Measurements from ENCODE around the gene DVL2.
A peak's percentile ranks its signal among the peaks of the same experiment; 100 is the strongest.

Gene DVL2

DNA sequence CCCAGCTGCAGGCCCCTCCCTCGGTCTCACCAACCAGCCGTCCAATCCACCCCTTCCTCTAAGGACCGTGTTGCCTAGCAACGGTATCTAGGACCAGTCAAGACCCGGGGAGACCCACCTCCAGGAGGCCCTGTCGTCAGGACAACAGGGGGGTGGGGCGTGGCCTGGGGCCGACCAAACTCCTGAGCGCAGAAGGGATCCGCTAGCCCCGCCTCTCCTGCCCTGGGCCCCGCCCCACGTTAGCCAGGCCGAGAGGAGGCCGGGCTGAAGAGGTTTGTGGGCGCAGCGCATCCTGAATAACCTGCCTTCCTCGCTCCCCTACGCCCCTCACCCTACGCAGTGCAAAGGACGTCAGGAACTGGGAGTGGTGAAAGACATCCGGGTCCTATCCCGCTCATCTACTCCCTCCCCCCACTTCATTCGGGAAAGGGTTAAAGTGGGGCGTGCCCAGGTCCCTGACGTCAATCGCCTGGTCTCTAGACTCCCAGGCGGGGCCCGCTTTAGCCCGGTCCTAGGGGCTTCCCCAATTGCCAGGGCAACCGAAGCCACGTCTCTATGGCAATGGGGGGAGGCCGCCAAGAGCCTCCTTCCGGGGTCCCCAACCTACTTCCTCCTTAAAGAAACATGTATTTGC lies 29.4 kb downstream of the DVL2 start (continued):
- TF ChIP-seq, protein P1, sequence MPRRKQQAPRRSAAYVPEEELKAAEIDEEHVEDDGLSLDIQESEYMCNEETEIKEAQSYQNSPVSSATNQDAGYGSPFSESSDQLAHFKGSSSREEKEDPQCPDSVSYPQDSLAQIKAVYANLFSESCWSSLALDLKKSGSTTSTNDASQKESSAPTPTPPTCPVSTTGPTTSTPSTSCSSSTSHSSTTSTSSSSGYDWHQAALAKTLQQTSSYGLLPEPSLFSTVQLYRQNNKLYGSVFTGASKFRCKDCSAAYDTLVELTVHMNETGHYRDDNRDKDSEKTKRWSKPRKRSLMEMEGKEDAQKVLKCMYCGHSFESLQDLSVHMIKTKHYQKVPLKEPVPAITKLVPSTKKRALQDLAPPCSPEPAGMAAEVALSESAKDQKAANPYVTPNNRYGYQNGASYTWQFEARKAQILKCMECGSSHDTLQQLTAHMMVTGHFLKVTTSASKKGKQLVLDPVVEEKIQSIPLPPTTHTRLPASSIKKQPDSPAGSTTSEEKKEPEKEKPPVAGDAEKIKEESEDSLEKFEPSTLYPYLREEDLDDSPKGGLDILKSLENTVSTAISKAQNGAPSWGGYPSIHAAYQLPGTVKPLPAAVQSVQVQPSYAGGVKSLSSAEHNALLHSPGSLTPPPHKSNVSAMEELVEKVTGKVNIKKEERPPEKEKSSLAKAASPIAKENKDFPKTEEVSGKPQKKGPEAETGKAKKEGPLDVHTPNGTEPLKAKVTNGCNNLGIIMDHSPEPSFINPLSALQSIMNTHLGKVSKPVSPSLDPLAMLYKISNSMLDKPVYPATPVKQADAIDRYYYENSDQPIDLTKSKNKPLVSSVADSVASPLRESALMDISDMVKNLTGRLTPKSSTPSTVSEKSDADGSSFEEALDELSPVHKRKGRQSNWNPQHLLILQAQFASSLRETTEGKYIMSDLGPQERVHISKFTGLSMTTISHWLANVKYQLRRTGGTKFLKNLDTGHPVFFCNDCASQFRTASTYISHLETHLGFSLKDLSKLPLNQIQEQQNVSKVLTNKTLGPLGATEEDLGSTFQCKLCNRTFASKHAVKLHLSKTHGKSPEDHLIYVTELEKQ (tag by site-specific recombination; IDR thresholded peaks at IDR 0.05; ENCODE audit: borderline replicate concordance): no peak
- TF ChIP-seq ZNF48 (tag by site-specific recombination; IDR thresholded peaks at IDR 0.05): no peak
- no peak for TF ChIP-seq ZNF843 (tag by site-specific recombination; IDR thresholded peaks at IDR 0.05)
- peak; percentile 28; the same call in 1 of the 2 replicates for TF ChIP-seq ZNF341 (tag by site-specific recombination; IDR thresholded peaks at IDR 0.05; ENCODE audit: low read depth)
- TF ChIP-seq ZEB2 (tag by site-specific recombination; IDR thresholded peaks at IDR 0.05): peak; percentile 48; the same call in 1 of the 2 replicates
- TF ChIP-seq ZNF768 (tag by site-specific recombination; IDR thresholded peaks at IDR 0.05): no peak
- no peak for TF ChIP-seq ZNF449 (tag by site-specific recombination; IDR thresholded peaks at IDR 0.05)
- no peak for TF ChIP-seq ZNF518A (tag by site-specific recombination; conservative IDR thresholded peaks at IDR 0.05; ENCODE audit: low read depth)
- TF ChIP-seq KLF1 (tag by site-specific recombination; IDR thresholded peaks at IDR 0.05): peak; percentile 74
- TF ChIP-seq WT1 (tag by site-specific recombination; IDR thresholded peaks at IDR 0.05): no peak; the same call in 1 of the 2 replicates
- no peak for TF ChIP-seq GLI4 (tag by site-specific recombination; IDR thresholded peaks at IDR 0.05)
- no peak for TF ChIP-seq PBX3 (CRISPR knock-in tag; IDR thresholded peaks at IDR 0.05)
- TF ChIP-seq SCRT1 (tag by site-specific recombination; IDR thresholded peaks at IDR 0.05; ENCODE audit: borderline replicate concordance): no peak
- no peak for TF ChIP-seq ZNF423 (tag by site-specific recombination; IDR thresholded peaks at IDR 0.05)
- TF ChIP-seq, protein P2, sequence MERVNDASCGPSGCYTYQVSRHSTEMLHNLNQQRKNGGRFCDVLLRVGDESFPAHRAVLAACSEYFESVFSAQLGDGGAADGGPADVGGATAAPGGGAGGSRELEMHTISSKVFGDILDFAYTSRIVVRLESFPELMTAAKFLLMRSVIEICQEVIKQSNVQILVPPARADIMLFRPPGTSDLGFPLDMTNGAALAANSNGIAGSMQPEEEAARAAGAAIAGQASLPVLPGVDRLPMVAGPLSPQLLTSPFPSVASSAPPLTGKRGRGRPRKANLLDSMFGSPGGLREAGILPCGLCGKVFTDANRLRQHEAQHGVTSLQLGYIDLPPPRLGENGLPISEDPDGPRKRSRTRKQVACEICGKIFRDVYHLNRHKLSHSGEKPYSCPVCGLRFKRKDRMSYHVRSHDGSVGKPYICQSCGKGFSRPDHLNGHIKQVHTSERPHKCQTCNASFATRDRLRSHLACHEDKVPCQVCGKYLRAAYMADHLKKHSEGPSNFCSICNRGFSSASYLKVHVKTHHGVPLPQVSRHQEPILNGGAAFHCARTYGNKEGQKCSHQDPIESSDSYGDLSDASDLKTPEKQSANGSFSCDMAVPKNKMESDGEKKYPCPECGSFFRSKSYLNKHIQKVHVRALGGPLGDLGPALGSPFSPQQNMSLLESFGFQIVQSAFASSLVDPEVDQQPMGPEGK (tag by site-specific recombination; IDR thresholded peaks at IDR 0.05): peak; percentile 89
- TF ChIP-seq, protein P3, sequence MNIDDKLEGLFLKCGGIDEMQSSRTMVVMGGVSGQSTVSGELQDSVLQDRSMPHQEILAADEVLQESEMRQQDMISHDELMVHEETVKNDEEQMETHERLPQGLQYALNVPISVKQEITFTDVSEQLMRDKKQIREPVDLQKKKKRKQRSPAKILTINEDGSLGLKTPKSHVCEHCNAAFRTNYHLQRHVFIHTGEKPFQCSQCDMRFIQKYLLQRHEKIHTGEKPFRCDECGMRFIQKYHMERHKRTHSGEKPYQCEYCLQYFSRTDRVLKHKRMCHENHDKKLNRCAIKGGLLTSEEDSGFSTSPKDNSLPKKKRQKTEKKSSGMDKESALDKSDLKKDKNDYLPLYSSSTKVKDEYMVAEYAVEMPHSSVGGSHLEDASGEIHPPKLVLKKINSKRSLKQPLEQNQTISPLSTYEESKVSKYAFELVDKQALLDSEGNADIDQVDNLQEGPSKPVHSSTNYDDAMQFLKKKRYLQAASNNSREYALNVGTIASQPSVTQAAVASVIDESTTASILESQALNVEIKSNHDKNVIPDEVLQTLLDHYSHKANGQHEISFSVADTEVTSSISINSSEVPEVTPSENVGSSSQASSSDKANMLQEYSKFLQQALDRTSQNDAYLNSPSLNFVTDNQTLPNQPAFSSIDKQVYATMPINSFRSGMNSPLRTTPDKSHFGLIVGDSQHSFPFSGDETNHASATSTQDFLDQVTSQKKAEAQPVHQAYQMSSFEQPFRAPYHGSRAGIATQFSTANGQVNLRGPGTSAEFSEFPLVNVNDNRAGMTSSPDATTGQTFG (tag by site-specific recombination; IDR thresholded peaks at IDR 0.05; ENCODE audit: borderline replicate concordance): no peak
- no peak for TF ChIP-seq ZBTB6 (tag by site-specific recombination; IDR thresholded peaks at IDR 0.05)
- TF ChIP-seq INSM2 (tag by site-specific recombination; IDR thresholded peaks at IDR 0.05): no peak
- TF ChIP-seq ZNF76 (tag by site-specific recombination; IDR thresholded peaks at IDR 0.05; ENCODE audit: borderline replicate concordance, low read depth): no peak; the same call in 1 of the 2 replicates

Measured in HEK293 (cell line).